K562 (cell line): ENCODE measurements around the gene ENPP7.

Experiments
- CTCF ChIP-seq, 3 experiments: IDR thresholded peaks in 2 of 3; conservative IDR thresholded peaks in 1 of 3; 2 replicates each; pipeline ENCODE4 v1.5.1; 2011 to 2012; ENCODE audit warnings: low read length in 3 of 3, mild to moderate bottlenecking in 3 of 3, control low read depth in 2 of 3, improper control_type of control experiment in 1 of 3, inconsistent platforms in 1 of 3, low read depth in 1 of 3, mixed read lengths in 1 of 3, moderate library complexity in 1 of 3; ENCODE audit not compliant: insufficient read depth in 2 of 3
- TEAD1 ChIP-seq, 2 experiments: fragments of 450-650 bp in 1 of 2; sonication (generic) in 1 of 2; formaldehyde crosslinking; IDR thresholded peaks; 2 replicates each; pipeline versions ENCODE4 v1.4.0 to v1.8.0; 2020 to 2022; ENCODE audit warnings: mild to moderate bottlenecking in 2 of 2, missing genetic modification reagents in 1 of 2
- ZNF274 ChIP-seq: IDR thresholded peaks from 2 replicates; pipeline ENCODE4 v1.6.1; 2011; ENCODE audit warnings: low read depth, mild to moderate bottlenecking, low read length, moderate library complexity, borderline replicate concordance
- TF ChIP-seq, protein P1 (sequence below): sonication (generic); formaldehyde crosslinking; IDR thresholded peaks from 2 replicates; pipeline ENCODE4 v1.8.0; 2022; ENCODE audit warnings: mild to moderate bottlenecking, missing genetic modification reagents

GRCh38 chr17:79786930-79787643, 56.3 kb downstream of the ENPP7 start:
- TF ChIP-seq TEAD1 (CRISPR knock-in tag; IDR thresholded peaks at IDR 0.05) (no peak), CTCF (IDR thresholded peaks at IDR 0.05 in 2 of 3, conservative IDR thresholded peaks at IDR 0.05 in 1 of 3; ENCODE audit: insufficient read depth in 2 of 3, low read depth in 1 of 3, low read length in 3 of 3) (no peak), ZNF274 (no peak)
- TF ChIP-seq, protein P1, sequence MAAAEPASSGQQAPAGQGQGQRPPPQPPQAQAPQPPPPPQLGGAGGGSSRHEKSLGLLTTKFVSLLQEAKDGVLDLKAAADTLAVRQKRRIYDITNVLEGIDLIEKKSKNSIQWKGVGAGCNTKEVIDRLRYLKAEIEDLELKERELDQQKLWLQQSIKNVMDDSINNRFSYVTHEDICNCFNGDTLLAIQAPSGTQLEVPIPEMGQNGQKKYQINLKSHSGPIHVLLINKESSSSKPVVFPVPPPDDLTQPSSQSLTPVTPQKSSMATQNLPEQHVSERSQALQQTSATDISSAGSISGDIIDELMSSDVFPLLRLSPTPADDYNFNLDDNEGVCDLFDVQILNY (CRISPR knock-in tag) = no peak
